ENCODE results near the gene BRSK2. TPM values are rescaled to one million over a fixed set of nuclear protein-coding genes. Genes with fewer than 3 reads are reported as not detected.

Gene BRSK2
- total RNA-seq, 1 donor from 2014 or later = 0.75 TPM

- TF ChIP-seq CTCF (IDR thresholded peaks at IDR 0.05; ENCODE audit: insufficient read depth, low read length, poor library complexity, severe bottlenecking) = no peak
- H3K36me3 ChIP-seq (ENCODE audit: control insufficient read depth, insufficient read depth, low read length) = no peaks in the 10 kb centered on the region
- no peak overlapping the region for H3K4me3 ChIP-seq (ENCODE audit: low read depth, low read length)
- DNase-seq (ENCODE audit: low read depth) = no peak
- peaks cover 8% of the 10 kb centered on the region for H3K27me3 ChIP-seq (ENCODE audit: control insufficient read depth, insufficient read depth, low read length)
Measured at GRCh38 chr11:1442807-1443366, 53.2 kb downstream of the BRSK2 start.

GRCh38 chr11:1443737-1444136 is 54.0 kb downstream of the BRSK2 start:
- Histone ChIP-seq H3K27me3 (ENCODE audit: control insufficient read depth, insufficient read depth, low read length) (peaks cover 9% of the 10 kb centered on the region), H3K4me3 (ENCODE audit: low read depth, low read length) (no peak overlapping the region), H3K36me3 (ENCODE audit: control insufficient read depth, insufficient read depth, low read length) (no peaks in the 10 kb centered on the region)
- DNase-seq (ENCODE audit: low read depth) = no peak
- no peak for TF ChIP-seq CTCF (IDR thresholded peaks at IDR 0.05; ENCODE audit: insufficient read depth, low read length, poor library complexity, severe bottlenecking)

GRCh38 chr11:1444321-1444720 is 54.6 kb downstream of the BRSK2 start:
- no peak for DNase-seq (ENCODE audit: low read depth)
- TF ChIP-seq CTCF (IDR thresholded peaks at IDR 0.05; ENCODE audit: insufficient read depth, low read length, poor library complexity, severe bottlenecking) = no peak
- no peaks in the 10 kb centered on the region for H3K36me3 ChIP-seq (ENCODE audit: control insufficient read depth, insufficient read depth, low read length)
- H3K4me3 ChIP-seq (ENCODE audit: low read depth, low read length) = no peak overlapping the region
- H3K27me3 ChIP-seq (ENCODE audit: control insufficient read depth, insufficient read depth, low read length) = peaks cover 8% of the 10 kb centered on the region

GRCh38 chr11:1444823-1445422 is 55.2 kb downstream of the BRSK2 start:
- H3K36me3 ChIP-seq (ENCODE audit: control insufficient read depth, insufficient read depth, low read length) = no peaks in the 10 kb centered on the region
- no peak overlapping the region for H3K4me3 ChIP-seq (ENCODE audit: low read depth, low read length)
- H3K27me3 ChIP-seq (ENCODE audit: control insufficient read depth, insufficient read depth, low read length) = peaks cover 8% of the 10 kb centered on the region
- no peak for TF ChIP-seq CTCF (IDR thresholded peaks at IDR 0.05; ENCODE audit: insufficient read depth, low read length, poor library complexity, severe bottlenecking)
- DNase-seq (ENCODE audit: low read depth) = no peak

- no peak for TF ChIP-seq CTCF (IDR thresholded peaks at IDR 0.05; ENCODE audit: insufficient read depth, low read length, poor library complexity, severe bottlenecking)
- Histone ChIP-seq H3K36me3 (ENCODE audit: control insufficient read depth, insufficient read depth, low read length) (no peaks in the 10 kb centered on the region), H3K4me3 (ENCODE audit: low read depth, low read length) (no peak overlapping the region), H3K27me3 (ENCODE audit: control insufficient read depth, insufficient read depth, low read length) (peaks cover 8% of the 10 kb centered on the region)
- DNase-seq (ENCODE audit: low read depth) = no peak
Measured at GRCh38 chr11:1445741-1446445, 56.2 kb downstream of the BRSK2 start.
